Stimulated activated memory B cell treated with anti-CD40 and anti-IgM and Interleukin-4, amounts not matched to agents 10 μg/mL and 1 μg/mL and 100 μg/mL, for 72 hours (primary cell): Measurements from ENCODE around the gene MAGI2.

ENCODE experiments used
- ATAC-seq: fragments of 150-1000 bp; cut with Tn5 transposase; 2 replicates; pipeline ENCODE4 v1.10.0; 2021
- H3K27ac Mint-ChIP-seq: one replicate; pipeline ENCODE4 v1.8.0; 2022; ENCODE audit warnings: mild to moderate bottlenecking, mixed read lengths
- H3K27me3 Mint-ChIP-seq: one replicate; pipeline ENCODE4 v1.8.0; 2022; ENCODE audit warnings: mixed read lengths
- H3K36me3 Mint-ChIP-seq: one replicate; pipeline ENCODE4 v1.8.0; 2022; ENCODE audit warnings: mixed read lengths
- H3K4me1 Mint-ChIP-seq: one replicate; pipeline ENCODE4 v1.8.0; 2022; ENCODE audit warnings: mixed read lengths
- H3K4me3 Mint-ChIP-seq: one replicate; pipeline ENCODE4 v1.8.0; 2022; ENCODE audit warnings: mild to moderate bottlenecking, moderate library complexity, mixed read lengths
- H3K9me3 Mint-ChIP-seq: one replicate; pipeline ENCODE4 v1.8.0; 2022; ENCODE audit warnings: mixed read lengths

Gene MAGI2

DNA sequence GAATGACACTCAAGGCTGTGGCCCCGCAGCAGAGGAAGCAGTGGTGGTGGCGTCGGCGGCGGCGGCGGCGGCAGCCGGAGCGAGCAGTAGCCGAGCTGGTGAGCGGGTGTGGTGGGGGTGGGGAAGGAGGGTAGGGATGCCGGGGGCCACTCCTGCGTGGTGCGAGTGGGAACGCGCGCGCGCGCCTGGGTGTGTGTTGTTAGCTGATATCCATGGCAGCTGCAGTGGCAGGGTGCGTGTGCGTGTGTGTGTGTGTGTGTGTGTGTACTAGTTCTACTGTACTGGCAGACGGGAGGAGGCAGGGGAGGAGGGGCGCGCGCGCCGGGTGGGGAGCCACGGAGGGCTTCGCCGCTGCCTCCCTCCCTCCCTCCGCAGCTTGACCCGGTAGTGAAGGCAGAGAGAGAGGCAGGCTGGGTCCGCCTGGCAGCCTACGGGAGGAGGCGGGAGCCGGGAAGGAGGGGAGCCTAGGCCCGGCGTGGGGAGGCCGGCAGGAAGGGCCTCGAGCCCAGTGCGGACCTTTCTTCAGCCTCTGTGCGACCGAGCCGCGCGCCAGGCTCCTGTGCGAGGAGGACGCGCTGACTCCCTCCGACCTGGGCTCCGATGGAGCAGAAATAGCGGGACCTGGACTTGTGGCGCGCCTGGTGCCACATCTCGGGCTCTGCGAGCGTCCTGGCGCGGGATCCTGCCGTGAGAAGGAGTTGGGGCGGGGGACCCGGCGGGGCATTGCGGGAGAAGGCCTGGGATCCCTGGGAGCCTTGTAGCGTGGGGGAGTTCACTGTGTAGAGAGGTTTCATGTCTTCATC lies at the start of gene MAGI2:
Gene MAGI2 (minus strand): TSS at position 110 of the 803 bp plus-strand sequence. CDS start 347 bp downstream, outside the sequence.
- Mint-ChIP-seq H3K4me3 (no peak within 1 kb of the TSS), H3K27me3 (peaks cover 42% of the 10 kb centered on the region), H3K36me3 (peaks cover 10% of the 10 kb centered on the region), H3K4me1 (no peaks in the 10 kb centered on the region), H3K9me3 (peaks cover 14% of the 10 kb centered on the region), H3K27ac (no peak within 1 kb of the TSS)
- ATAC-seq = peak; percentile 20

DNA sequence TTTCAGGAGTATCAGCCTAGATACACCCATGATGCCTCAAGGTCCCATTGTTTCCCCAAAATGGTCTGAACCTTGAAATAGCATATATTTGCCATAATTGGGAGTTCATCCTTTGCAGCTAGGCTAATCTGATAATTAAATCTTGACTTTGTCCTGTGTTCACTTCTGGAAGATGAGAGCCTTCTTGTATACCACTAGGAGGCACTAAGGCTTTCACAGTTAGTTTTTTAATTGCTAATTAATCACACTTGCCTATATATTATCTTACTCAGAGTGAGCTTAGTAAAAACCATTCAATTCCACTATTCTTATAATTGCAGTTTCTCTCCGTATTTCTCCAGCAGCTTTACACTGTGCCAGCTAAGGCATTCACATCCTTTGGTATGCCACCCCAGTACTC lies 48.7 kb upstream of the MAGI2 start:
- no peaks in the 10 kb centered on the region for H3K4me1 Mint-ChIP-seq
- no peaks in the 10 kb centered on the region for H3K36me3 Mint-ChIP-seq
- no peak for ATAC-seq
- no peaks in the 10 kb centered on the region for H3K27me3 Mint-ChIP-seq
- no peak overlapping the region for H3K4me3 Mint-ChIP-seq
- no peak overlapping the region for H3K27ac Mint-ChIP-seq
- no peaks in the 10 kb centered on the region for H3K9me3 Mint-ChIP-seq

DNA sequence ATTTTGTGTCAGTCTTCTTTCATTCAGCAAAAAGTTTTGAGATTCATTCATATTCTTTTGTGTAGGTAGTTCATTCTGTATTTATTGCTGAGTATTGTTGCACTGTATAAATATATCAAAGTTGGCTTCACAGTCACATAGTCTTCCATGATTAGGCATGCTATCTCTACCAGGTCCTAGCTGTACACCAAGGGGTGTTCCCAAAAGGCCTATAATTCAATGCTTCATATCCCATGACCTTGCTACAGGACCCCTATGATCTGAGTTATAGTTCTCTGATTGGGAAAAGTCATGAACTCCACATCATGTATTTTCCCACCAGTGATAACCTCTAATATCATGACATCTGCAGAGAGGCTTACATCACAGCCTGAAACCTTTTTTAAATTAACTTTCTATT lies 47.3 kb upstream of the MAGI2 start:
- H3K27me3 Mint-ChIP-seq = no peaks in the 10 kb centered on the region
- no peak overlapping the region for H3K27ac Mint-ChIP-seq
- H3K4me1 Mint-ChIP-seq = no peaks in the 10 kb centered on the region
- ATAC-seq = no peak
- H3K4me3 Mint-ChIP-seq = no peak overlapping the region
- no peaks in the 10 kb centered on the region for H3K36me3 Mint-ChIP-seq
- no peaks in the 10 kb centered on the region for H3K9me3 Mint-ChIP-seq

DNA sequence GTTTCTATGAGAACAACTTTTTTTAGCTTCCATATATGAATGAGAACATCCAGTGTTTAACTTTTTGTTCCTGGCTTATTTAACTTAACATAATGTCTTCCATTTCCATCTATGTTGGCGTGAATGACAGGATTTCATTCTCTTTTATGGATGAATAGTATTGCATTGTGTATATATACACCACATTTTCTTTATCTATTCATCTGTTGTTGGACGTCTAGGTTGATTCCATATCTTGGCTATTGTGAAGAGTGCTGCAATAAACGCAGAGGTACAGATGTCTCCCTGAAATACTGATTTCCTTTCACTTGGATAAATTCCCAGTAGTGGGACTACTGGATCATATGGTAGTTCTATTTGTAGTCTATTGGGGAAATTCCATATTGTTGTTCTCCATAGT lies 44.3 kb upstream of the MAGI2 start:
- ATAC-seq = no peak
- Mint-ChIP-seq H3K27ac (no peak overlapping the region), H3K36me3 (no peaks in the 10 kb centered on the region), H3K4me3 (no peak overlapping the region), H3K4me1 (no peaks in the 10 kb centered on the region), H3K9me3 (peaks cover 3% of the 10 kb centered on the region), H3K27me3 (no peaks in the 10 kb centered on the region)

DNA sequence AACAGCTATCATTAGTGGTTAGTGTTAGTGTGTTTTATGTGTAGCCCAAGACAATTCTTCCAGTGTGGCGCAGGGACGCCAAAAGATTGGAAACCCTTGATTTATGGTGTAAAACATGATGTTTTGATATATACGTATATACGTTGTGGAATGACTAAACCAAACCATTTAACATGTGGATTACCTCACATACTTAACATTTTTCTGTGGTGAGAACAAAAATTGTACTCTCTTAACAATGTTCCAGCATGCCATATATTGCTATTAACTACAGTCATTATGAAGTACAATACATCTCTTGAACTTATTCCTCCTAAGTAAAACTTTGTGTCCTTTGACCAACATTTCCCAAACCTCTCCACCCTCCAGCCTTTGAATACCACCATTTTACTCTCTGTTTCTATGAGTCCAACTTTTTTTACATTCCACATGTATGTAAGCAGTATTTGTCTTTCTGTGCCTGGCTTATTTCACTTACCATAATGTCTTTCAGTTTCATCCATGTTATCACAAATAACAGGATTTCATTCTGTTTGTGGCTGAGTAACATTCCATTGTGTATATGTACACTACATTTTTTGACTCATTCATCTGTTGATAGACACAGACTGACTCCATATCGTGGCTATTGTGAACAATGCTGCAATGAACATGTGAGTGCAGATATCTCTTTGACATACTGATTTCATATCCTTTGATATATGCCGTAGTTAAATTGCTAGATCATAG lies 42.2 kb upstream of the MAGI2 start:
- ATAC-seq = no peak
- Mint-ChIP-seq H3K27me3 (no peaks in the 10 kb centered on the region), H3K36me3 (no peaks in the 10 kb centered on the region), H3K4me3 (no peak overlapping the region), H3K27ac (no peak overlapping the region), H3K9me3 (peaks cover 3% of the 10 kb centered on the region), H3K4me1 (no peaks in the 10 kb centered on the region)

DNA sequence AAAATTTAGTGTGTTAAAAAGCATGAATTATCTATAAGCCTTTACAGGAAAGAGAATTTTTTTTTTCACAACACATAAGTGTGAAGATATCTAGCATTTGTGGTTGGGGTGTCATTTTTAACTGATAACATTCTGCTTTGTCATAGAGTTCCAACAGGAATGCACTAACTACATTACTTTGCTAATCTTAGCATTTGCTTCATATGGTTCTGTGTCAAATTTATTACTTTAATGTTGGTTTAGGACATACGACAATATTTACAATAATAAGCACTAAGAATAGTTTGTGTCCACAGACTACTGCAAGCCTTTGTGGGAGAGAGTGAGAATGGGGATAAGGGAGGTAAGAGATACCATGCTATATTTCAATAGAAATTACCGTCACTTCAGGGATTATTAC lies 40.6 kb upstream of the MAGI2 start:
- H3K36me3 Mint-ChIP-seq = no peaks in the 10 kb centered on the region
- no peaks in the 10 kb centered on the region for H3K4me1 Mint-ChIP-seq
- H3K4me3 Mint-ChIP-seq = no peak overlapping the region
- H3K9me3 Mint-ChIP-seq = peaks cover 3% of the 10 kb centered on the region
- H3K27me3 Mint-ChIP-seq = no peaks in the 10 kb centered on the region
- H3K27ac Mint-ChIP-seq = no peak overlapping the region
- ATAC-seq = no peak

DNA sequence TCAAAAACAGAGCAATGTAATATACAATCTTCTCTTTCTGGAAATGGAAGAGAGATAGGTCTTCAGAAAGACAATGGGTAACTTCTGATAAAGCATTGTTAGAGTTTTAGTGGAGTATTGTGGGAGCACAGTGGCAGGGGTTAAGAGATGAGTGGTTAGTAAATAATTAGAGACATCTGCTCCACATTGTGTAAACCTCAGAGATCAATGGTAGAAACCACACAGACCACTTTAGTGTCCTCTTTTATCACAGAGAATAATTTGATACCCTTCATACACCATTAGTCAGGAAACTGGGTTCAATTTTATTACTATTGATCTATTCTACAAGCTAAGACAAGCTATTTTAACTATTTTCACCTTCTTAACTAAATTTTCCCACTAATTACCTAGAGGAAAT lies 35.9 kb upstream of the MAGI2 start:
- Mint-ChIP-seq H3K9me3 (peaks cover 10% of the 10 kb centered on the region), H3K4me1 (no peaks in the 10 kb centered on the region), H3K27me3 (no peaks in the 10 kb centered on the region), H3K36me3 (no peaks in the 10 kb centered on the region), H3K4me3 (no peak overlapping the region), H3K27ac (no peak overlapping the region)
- ATAC-seq = no peak

DNA sequence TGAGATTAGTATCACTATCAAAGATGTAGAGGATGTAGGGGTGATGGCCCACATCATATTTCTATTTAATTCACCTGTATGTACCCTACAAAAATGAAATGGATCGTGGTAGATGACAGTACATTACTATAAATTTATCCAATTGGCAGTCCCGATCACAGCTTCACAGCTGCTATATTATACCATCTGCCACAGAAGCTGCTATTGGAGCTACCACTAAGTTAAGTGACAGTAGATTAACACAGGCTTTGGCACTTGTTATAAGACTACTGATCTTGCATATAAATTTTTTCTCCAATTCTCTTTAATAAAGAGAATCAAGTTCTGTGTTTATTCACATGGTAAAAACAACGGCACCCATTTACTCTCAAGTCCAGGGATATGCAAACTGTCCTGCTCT lies 24.9 kb upstream of the MAGI2 start:
- no peaks in the 10 kb centered on the region for H3K4me1 Mint-ChIP-seq
- H3K27ac Mint-ChIP-seq = no peak overlapping the region
- H3K36me3 Mint-ChIP-seq = no peaks in the 10 kb centered on the region
- H3K4me3 Mint-ChIP-seq = no peak overlapping the region
- H3K9me3 Mint-ChIP-seq = peaks cover 8% of the 10 kb centered on the region
- no peak for ATAC-seq
- no peaks in the 10 kb centered on the region for H3K27me3 Mint-ChIP-seq

DNA sequence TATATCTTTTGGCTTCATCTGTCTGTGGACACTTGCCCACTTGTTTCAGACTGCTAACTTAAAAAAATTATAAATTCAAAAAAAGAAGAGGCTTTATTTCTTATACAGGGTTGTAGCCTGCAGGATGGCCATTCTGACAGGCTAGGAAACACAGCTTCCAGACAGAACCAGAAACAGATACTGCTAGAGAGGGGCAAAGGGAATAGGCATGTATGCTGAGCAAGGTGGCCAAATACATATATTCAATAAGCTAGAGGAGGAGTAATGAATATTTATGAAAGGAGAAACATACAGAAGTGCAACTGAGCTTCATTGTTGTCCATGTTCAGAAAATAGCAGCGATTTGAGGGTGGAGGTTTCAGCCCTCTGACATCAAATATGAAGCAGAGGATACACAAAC lies 22.0 kb upstream of the MAGI2 start:
- H3K27me3 Mint-ChIP-seq = no peaks in the 10 kb centered on the region
- no peak for ATAC-seq
- H3K4me1 Mint-ChIP-seq = no peaks in the 10 kb centered on the region
- no peak overlapping the region for H3K27ac Mint-ChIP-seq
- H3K9me3 Mint-ChIP-seq = peaks cover 2% of the 10 kb centered on the region
- H3K36me3 Mint-ChIP-seq = no peaks in the 10 kb centered on the region
- no peak overlapping the region for H3K4me3 Mint-ChIP-seq

DNA sequence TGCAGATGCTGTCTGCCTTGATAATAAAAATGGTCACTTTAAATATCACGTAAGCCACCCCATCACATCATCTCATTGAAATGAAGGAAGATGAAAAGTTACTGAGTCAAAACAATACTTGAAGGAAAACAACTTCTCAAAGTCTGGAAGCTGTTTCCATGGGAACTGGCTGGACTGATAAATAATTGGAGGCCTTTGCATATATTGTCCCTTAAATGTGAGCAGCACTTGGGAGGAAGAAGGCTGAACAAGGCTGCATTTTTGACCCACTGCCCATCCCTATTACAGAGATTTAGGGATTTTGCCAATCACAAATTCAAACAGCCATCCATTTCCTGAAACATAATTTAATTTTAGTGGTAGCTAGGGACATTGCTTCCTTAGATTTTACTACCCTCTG lies 18.2 kb upstream of the MAGI2 start:
- Mint-ChIP-seq H3K27me3 (no peaks in the 10 kb centered on the region), H3K4me3 (no peak overlapping the region), H3K4me1 (no peaks in the 10 kb centered on the region), H3K36me3 (no peaks in the 10 kb centered on the region), H3K9me3 (peaks cover 2% of the 10 kb centered on the region), H3K27ac (no peak overlapping the region)
- no peak for ATAC-seq

DNA sequence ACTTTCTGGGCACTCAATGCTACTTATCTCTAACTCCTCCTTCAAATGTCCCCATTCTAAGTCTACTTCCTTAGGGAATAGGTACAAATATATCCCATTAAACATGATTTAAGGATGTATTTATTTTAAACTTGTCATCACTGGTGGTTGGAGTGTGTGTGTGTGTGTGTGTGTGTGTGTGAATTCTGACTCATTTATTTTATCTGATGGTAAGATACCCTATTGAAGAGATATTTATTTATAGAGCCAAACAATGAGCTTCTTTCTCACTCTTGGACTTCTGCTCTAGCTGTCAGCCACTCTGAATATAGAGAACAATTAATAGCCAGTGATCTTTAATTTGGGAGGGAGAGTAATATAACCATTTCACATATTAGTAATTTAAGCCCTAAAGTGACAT lies 17.8 kb upstream of the MAGI2 start:
- no peak for ATAC-seq
- H3K4me1 Mint-ChIP-seq = no peaks in the 10 kb centered on the region
- peaks cover 2% of the 10 kb centered on the region for H3K9me3 Mint-ChIP-seq
- no peak overlapping the region for H3K4me3 Mint-ChIP-seq
- no peaks in the 10 kb centered on the region for H3K27me3 Mint-ChIP-seq
- H3K36me3 Mint-ChIP-seq = no peaks in the 10 kb centered on the region
- H3K27ac Mint-ChIP-seq = no peak overlapping the region

DNA sequence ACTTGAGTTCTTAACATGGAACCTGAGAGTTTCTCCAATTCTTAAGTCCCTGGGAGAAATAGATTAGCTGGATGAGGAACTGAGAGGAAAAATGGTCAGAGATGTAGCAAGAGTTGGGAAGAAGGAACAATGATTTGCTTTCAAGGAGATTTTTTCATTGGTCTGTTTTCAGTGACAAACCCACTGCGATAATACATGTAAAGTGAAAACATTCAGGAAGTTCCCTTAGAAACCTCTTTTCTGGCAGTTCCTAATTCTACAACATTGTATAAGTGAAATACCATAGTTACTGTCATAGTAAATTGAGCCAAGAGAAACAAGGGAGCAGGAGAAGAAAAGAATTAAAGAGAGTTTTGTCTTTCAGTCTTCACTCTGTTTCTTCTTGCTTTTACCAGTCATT lies 12.1 kb upstream of the MAGI2 start:
- H3K4me1 Mint-ChIP-seq = no peaks in the 10 kb centered on the region
- ATAC-seq = no peak
- no peaks in the 10 kb centered on the region for H3K36me3 Mint-ChIP-seq
- no peak overlapping the region for H3K27ac Mint-ChIP-seq
- no peaks in the 10 kb centered on the region for H3K9me3 Mint-ChIP-seq
- H3K4me3 Mint-ChIP-seq = no peak overlapping the region
- H3K27me3 Mint-ChIP-seq = no peaks in the 10 kb centered on the region

DNA sequence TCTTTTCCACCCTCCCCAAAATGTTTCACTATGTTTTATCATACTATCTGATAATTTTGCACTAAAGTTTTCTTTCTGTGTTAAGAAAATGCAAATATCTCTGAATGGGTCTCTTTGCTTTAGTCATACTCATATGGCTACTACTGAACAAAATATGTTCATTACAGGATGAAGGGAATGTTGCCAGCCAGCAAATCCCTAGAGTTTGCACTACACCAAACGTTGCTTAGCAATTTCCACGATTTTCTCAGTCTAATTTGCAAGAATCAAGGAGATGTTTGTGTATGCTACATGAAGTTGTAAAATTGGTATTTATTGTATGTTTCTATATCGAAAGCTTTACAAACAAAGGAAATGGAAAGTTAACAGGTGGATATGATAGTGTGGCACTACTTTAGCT lies 10.6 kb upstream of the MAGI2 start:
- H3K27ac Mint-ChIP-seq = no peak overlapping the region
- no peaks in the 10 kb centered on the region for H3K27me3 Mint-ChIP-seq
- ATAC-seq = no peak
- H3K36me3 Mint-ChIP-seq = no peaks in the 10 kb centered on the region
- no peaks in the 10 kb centered on the region for H3K9me3 Mint-ChIP-seq
- H3K4me3 Mint-ChIP-seq = no peak overlapping the region
- H3K4me1 Mint-ChIP-seq = no peaks in the 10 kb centered on the region

DNA sequence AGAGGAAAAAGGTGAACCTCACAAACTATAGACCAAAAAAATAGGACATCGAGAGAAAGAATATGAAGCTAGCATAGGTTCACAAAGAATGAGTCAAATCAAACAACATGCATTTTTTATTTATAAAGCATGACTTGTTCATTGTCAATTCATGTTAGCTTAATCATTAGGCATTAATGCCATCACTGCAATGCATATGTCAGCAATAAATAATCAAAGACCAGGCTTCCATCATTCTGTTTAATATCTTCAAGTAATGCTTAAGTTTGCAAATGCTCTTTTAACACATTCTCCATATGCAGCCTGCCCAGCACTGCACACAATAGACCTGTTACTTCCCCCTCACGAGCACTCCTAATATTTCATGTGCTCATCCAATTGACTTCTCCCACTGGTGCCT lies 8.9 kb upstream of the MAGI2 start:
- Mint-ChIP-seq H3K4me3 (no peak overlapping the region), H3K9me3 (no peaks in the 10 kb centered on the region), H3K27ac (no peak overlapping the region), H3K4me1 (no peaks in the 10 kb centered on the region), H3K27me3 (no peaks in the 10 kb centered on the region), H3K36me3 (no peaks in the 10 kb centered on the region)
- no peak for ATAC-seq

DNA sequence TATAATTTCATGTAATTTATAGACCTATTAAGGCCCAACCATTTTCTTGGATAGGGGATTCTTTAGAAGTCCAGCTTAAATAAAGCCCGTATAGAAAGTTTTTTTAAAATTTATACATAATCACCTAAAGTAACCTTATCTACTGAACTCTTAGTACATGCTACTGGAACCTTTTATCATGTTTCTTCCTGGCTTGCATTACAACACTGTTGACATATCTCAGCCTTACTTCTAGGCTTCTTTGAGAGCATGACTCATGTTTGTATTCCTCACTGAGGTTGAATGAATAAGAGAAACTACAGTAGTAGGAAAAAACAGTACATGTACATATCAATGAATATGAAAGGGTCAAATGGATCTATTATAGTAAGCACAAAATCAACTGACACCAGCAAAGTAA lies 8.2 kb upstream of the MAGI2 start:
- H3K4me1 Mint-ChIP-seq = no peaks in the 10 kb centered on the region
- no peak for ATAC-seq
- no peaks in the 10 kb centered on the region for H3K9me3 Mint-ChIP-seq
- H3K4me3 Mint-ChIP-seq = no peak overlapping the region
- H3K27me3 Mint-ChIP-seq = no peaks in the 10 kb centered on the region
- no peak overlapping the region for H3K27ac Mint-ChIP-seq
- no peaks in the 10 kb centered on the region for H3K36me3 Mint-ChIP-seq

DNA sequence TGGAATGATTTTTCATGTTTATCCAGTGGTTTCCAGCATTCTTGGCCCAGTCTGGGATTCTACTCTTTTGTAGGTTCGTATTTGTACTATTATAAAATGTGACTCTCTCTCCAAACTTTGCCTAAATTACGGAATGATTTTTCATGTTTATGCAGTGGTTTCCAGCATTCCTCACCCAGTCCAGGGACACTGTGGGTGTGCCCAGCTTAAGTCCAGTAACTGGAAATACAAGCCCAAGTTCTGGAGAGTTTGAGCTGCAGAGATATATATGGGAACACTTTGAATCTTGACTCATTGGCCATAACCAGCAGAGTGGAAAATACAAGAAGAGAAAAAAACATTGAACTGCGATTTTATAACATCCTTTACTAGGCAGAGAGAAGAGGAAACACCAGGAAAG lies 5.9 kb upstream of the MAGI2 start:
- no peaks in the 10 kb centered on the region for H3K36me3 Mint-ChIP-seq
- ATAC-seq = no peak
- H3K9me3 Mint-ChIP-seq = no peaks in the 10 kb centered on the region
- no peak overlapping the region for H3K4me3 Mint-ChIP-seq
- H3K27me3 Mint-ChIP-seq = peaks cover 5% of the 10 kb centered on the region
- H3K27ac Mint-ChIP-seq = no peak overlapping the region
- no peaks in the 10 kb centered on the region for H3K4me1 Mint-ChIP-seq
